MCF 10A (cell line): Measurements from ENCODE around the gene PHF21A. TPM values are rescaled to one million over a fixed set of nuclear protein-coding genes. Genes with fewer than 3 reads are reported as not detected.
A peak's percentile ranks its signal among the peaks of the same experiment; 100 is the strongest.

Experiments
- BruUV-seq: library from RNA; stranded (reverse); fragments of 400-500 nt; replicated peaks from 2 replicates; lab custom pipeline; 2021; lab: Mats Ljungman, UMichigan
- CTCF ChIA-PET: fragments of 300-600 bp; sonication (Branson Sonifier 250); formaldehyde crosslinking; extraction: SDS; loops from one replicate; lab custom pipeline; 2021; ENCODE audit warnings: antibody characterized with exemption, inconsistent platforms; lab: Yijun Ruan, JAX
- POLR2A ChIA-PET: fragments of 300-600, 350-650 bp; sonication (Branson Sonifier 250); formaldehyde crosslinking; extraction: SDS; loops from one replicate; lab custom pipeline; 2020; ENCODE audit warnings: antibody characterized with exemption, inconsistent platforms; lab: Yijun Ruan, JAX
- DNase-seq: peaks from one replicate; pipeline ENCODE4 v3.0.0-alpha.2; 2018; ENCODE audit not compliant: unreplicated experiment
- H3K27ac Mint-ChIP-seq: one replicate; pipeline ENCODE4 v1.8.0; 2022; ENCODE audit warnings: mild to moderate bottlenecking, low read depth, mixed read lengths; ENCODE audit not compliant: unreplicated experiment
- H3K27me3 Mint-ChIP-seq: one replicate; pipeline ENCODE4 v1.8.0; 2022; ENCODE audit warnings: mixed read lengths; ENCODE audit not compliant: insufficient read depth, unreplicated experiment
- H3K36me3 Mint-ChIP-seq: one replicate; pipeline ENCODE4 v1.8.0; 2022; ENCODE audit warnings: mild to moderate bottlenecking, moderate library complexity, mixed read lengths; ENCODE audit not compliant: insufficient read depth, unreplicated experiment
- H3K4me1 Mint-ChIP-seq: one replicate; pipeline ENCODE4 v1.8.0; 2022; ENCODE audit warnings: mixed read lengths; ENCODE audit not compliant: insufficient read depth, unreplicated experiment
- H3K4me3 Mint-ChIP-seq: one replicate; pipeline ENCODE4 v1.8.0; 2022; ENCODE audit warnings: mild to moderate bottlenecking, moderate library complexity, mixed read lengths; ENCODE audit not compliant: unreplicated experiment
- H3K9me3 Mint-ChIP-seq: one replicate; pipeline ENCODE4 v1.8.0; 2022; ENCODE audit warnings: mixed read lengths; ENCODE audit not compliant: unreplicated experiment
- CTCF ChIP-seq: fragments of 200-600 bp; IDR thresholded peaks from one replicate; pipeline ENCODE4 v1.8.0; 2022; ENCODE audit warnings: antibody characterized with exemption, mild to moderate bottlenecking; ENCODE audit not compliant: unreplicated experiment
- intact Hi-C: fragments of 100-400 bp; cut with micrococcal nuclease; formaldehyde crosslinking; loops from 2 replicates; pipeline ENCODE4 v1.14.1; 2022
- total RNA-seq: library from RNA; stranded (reverse); gene quantifications from 2 replicates; pipeline ENCODE4 v1.2.3, GENCODE V29; 2022

PHF21A gene
- total RNA-seq, 1 experiment from 2014 or later = 37.6 TPM

- TF ChIP-seq CTCF = no peak
- H3K9me3 Mint-ChIP-seq = peaks cover 7% of the 10 kb centered on the region
- peaks cover 28% of the 10 kb centered on the region for H3K4me1 Mint-ChIP-seq
- no peak for DNase-seq
- H3K36me3 Mint-ChIP-seq = peaks cover 15% of the 10 kb centered on the region
- no TSS peak for BruUV-seq
- intact Hi-C loops = no loop called here
- H3K27ac Mint-ChIP-seq = no peak overlapping the region
- no peak overlapping the region for H3K4me3 Mint-ChIP-seq
- POLR2A ChIA-PET = interaction anchor here (0.7 to 1.7 kb wide), 7 partner anchors 10 to 711 kb away, joined by 3 to 10 read pairs (median 4); partner anchors contain the start of gene PEX16
- CTCF ChIA-PET = interaction anchor here (0.5 to 0.7 kb wide), 2 partner anchors 149 to 206 kb away, joined by 3 read pairs; no protein-coding TSS in a partner anchor
- no peaks in the 10 kb centered on the region for H3K27me3 Mint-ChIP-seq
Observed at GRCh38 chr11:46114961-46115360, 6.3 kb downstream of the PHF21A start.

GRCh38 chr11:46114378-46114777 is 6.9 kb downstream of the PHF21A start:
- Mint-ChIP-seq H3K27ac (no peak overlapping the region), H3K27me3 (no peaks in the 10 kb centered on the region), H3K4me3 (no peak overlapping the region), H3K4me1 (peaks cover 28% of the 10 kb centered on the region), H3K36me3 (peaks cover 15% of the 10 kb centered on the region), H3K9me3 (peaks cover 7% of the 10 kb centered on the region)
- no TSS peak for BruUV-seq
- no peak for DNase-seq
- TF ChIP-seq CTCF = no peak
- POLR2A ChIA-PET = interaction anchor here (0.6 to 1.7 kb wide), 4 partner anchors 11 to 125 kb away, joined by 3 to 4 read pairs (median 4); no protein-coding TSS in a partner anchor
- CTCF ChIA-PET = interaction anchor here (0.7 to 1.2 kb wide), 2 partner anchors 194 to 501 kb away, joined by 3 to 6 read pairs; no protein-coding TSS in a partner anchor
- intact Hi-C loops = no loop called here

- Mint-ChIP-seq H3K27ac (no peak overlapping the region), H3K4me3 (no peak overlapping the region), H3K9me3 (peaks cover 7% of the 10 kb centered on the region), H3K27me3 (no peaks in the 10 kb centered on the region), H3K36me3 (peaks cover 15% of the 10 kb centered on the region), H3K4me1 (peaks cover 16% of the 10 kb centered on the region)
- BruUV-seq = no TSS peak
- intact Hi-C loops = no loop called here
- ChIA-PET POLR2A (interaction anchor here (0.7 to 1.0 kb wide), 5 partner anchors 8 to 130 kb away, joined by 3 to 7 read pairs (median 3); no protein-coding TSS in a partner anchor), CTCF (interaction anchor here (0.6 to 1.2 kb wide), 2 partner anchors 195 to 207 kb away, joined by 3 to 4 read pairs; no protein-coding TSS in a partner anchor)
- DNase-seq = peak; percentile 48
- TF ChIP-seq CTCF = no peak
Observed at GRCh38 chr11:46112961-46113607, 8.2 kb downstream of the PHF21A start.

- intact Hi-C loops = no loop called here
- Mint-ChIP-seq H3K27me3 (no peaks in the 10 kb centered on the region), H3K36me3 (peaks cover under 1% of the 10 kb centered on the region), H3K4me1 (peaks cover 9% of the 10 kb centered on the region), H3K27ac (no peak overlapping the region), H3K4me3 (no peak overlapping the region), H3K9me3 (peaks cover 2% of the 10 kb centered on the region)
- no peak for DNase-seq
- POLR2A ChIA-PET = interaction anchor here (3.3 kb wide), 1 partner anchor 10 kb away, joined by 16 read pairs; no protein-coding TSS in a partner anchor
- CTCF ChIA-PET = interaction anchor here (0.5 to 2.4 kb wide), 4 partner anchors 9 to 249 kb away, joined by 3 to 9 read pairs (median 4); no protein-coding TSS in a partner anchor
- no peak for TF ChIP-seq CTCF
- no TSS peak for BruUV-seq
Observed at GRCh38 chr11:46108751-46109150, 12.5 kb downstream of the PHF21A start.
